GM12878 (cell line): ENCODE measurements around the gene POU2F1. TPM values are rescaled to one million over a fixed set of nuclear protein-coding genes. Genes with fewer than 3 reads are reported as not detected.

ENCODE experiments used
- ATAC-seq: fragments of 200-7000 bp; cut with Tn5 transposase; 3 replicates; pipeline ENCODE4 v1.9.1; 2020; ENCODE audit warnings: mild to moderate bottlenecking, moderate library complexity
- BruUV-seq: library from RNA; stranded (reverse); fragments of 400-500 nt; replicated peaks from 2 replicates; lab custom pipeline; 2021; lab: Mats Ljungman, UMichigan
- CTCF ChIA-PET: fragments of 300-600 bp; sonication (Branson Sonifier 250); formaldehyde crosslinking; extraction: SDS; loops from one replicate; lab custom pipeline; 2021; ENCODE audit warnings: inconsistent platforms; lab: Yijun Ruan, JAX
- POLR2A ChIA-PET: fragments of 350-600 bp; formaldehyde crosslinking; extraction: SDS; loops from one replicate; lab custom pipeline; 2021; ENCODE audit warnings: inconsistent platforms; lab: Charles Lee
- RAD21 ChIA-PET: fragments of 300-600 bp; sonication (Branson Sonifier 250); formaldehyde crosslinking; loops from one replicate; lab custom pipeline; 2023; ENCODE audit warnings: antibody characterized with exemption; ENCODE audit not compliant: unreplicated experiment; lab: Charles Lee
- SMC1A ChIA-PET: fragments of 300-600 bp; sonication (Branson Sonifier 250); formaldehyde crosslinking; loops from one replicate; lab custom pipeline; 2023; ENCODE audit not compliant: unreplicated experiment, uncharacterized antibody; lab: Charles Lee
- DNase-seq: peaks from one replicate; pipeline ENCODE4 v3.0.0-alpha.2; 2011; ENCODE audit warnings: low read depth, low spot score
- FAIRE-seq: peaks from 3 replicates; lab custom pipeline; 2011; peaks lifted over from hg19 to GRCh38; lab: Jason Lieb, UNC
- H2AFZ ChIP-seq: 2 replicates; pipeline ENCODE4 v1.6.0; 2011; ENCODE audit warnings: low read depth, low read length, control low read depth; ENCODE audit not compliant: control insufficient read depth
- H3K27ac ChIP-seq: 2 replicates; pipeline ENCODE4 v1.5.1; 2011; ENCODE audit warnings: control low read depth; ENCODE audit not compliant: control insufficient read depth, insufficient read depth
- H3K27me3 ChIP-seq, 2 experiments: replicated peaks in 1 of 2; 2 replicates each; pipeline versions ENCODE4 v1.6.0 to v1.6.1; 2011; ENCODE audit warnings: low read length in 1 of 2; ENCODE audit not compliant: control insufficient read depth in 2 of 2, insufficient read depth in 2 of 2
- H3K36me3 ChIP-seq, 2 experiments: 2 replicates each; pipeline ENCODE4 v1.5.1; 2011; ENCODE audit warnings: low read length in 1 of 2; ENCODE audit not compliant: control insufficient read depth in 2 of 2, insufficient read depth in 2 of 2
- H3K4me1 ChIP-seq: 2 replicates; pipeline ENCODE4 v1.6.1; 2011; ENCODE audit warnings: mild to moderate bottlenecking, low read length, moderate library complexity, mixed read lengths; ENCODE audit not compliant: control insufficient read depth, insufficient read depth
- H3K4me2 ChIP-seq: 2 replicates; pipeline ENCODE4 v1.6.0; 2011; ENCODE audit warnings: control low read depth; ENCODE audit not compliant: control insufficient read depth, insufficient read depth
- H3K4me3 ChIP-seq: fragments of 200-600 bp; sonication (generic); 2 replicates; pipeline ENCODE4 v1.5.1; 2016
- H3K79me2 ChIP-seq: 2 replicates; pipeline ENCODE4 v1.6.0; 2011; ENCODE audit warnings: low read length; ENCODE audit not compliant: control insufficient read depth, insufficient read depth
- H3K9ac ChIP-seq: 2 replicates; pipeline ENCODE4 v1.8.0; 2011; ENCODE audit warnings: low read length, control low read depth, mixed read lengths; ENCODE audit not compliant: control insufficient read depth, insufficient read depth
- H3K9me3 ChIP-seq: replicated peaks from 3 replicates; pipeline ENCODE4 v1.5.1; 2011; ENCODE audit warnings: mild to moderate bottlenecking, low read length; ENCODE audit not compliant: control insufficient read depth, insufficient read depth
- H4K20me1 ChIP-seq: 2 replicates; pipeline ENCODE4 v1.6.0; 2011; ENCODE audit not compliant: control insufficient read depth, insufficient read depth
- HDAC6 ChIP-seq: fragments of 200-600 bp; sonication (generic); IDR thresholded peaks from one replicate; pipeline ENCODE4 v1.8.0; 2017; ENCODE audit warnings: antibody characterized with exemption; ENCODE audit not compliant: unreplicated experiment
- HDGF ChIP-seq: fragments of 450-650 bp; IDR thresholded peaks from 2 replicates; pipeline ENCODE4 v1.6.1; 2016; ENCODE audit warnings: antibody characterized with exemption
- LARP7 ChIP-seq: fragments of 450-650 bp; IDR thresholded peaks from 2 replicates; pipeline ENCODE4 v1.6.1; 2017; ENCODE audit warnings: mild to moderate bottlenecking
- MEF2A ChIP-seq: IDR thresholded peaks from 2 replicates; pipeline ENCODE4 v1.6.1; 2011; ENCODE audit warnings: low read depth, mild to moderate bottlenecking, low read length, moderate library complexity; ENCODE audit not compliant: insufficient read depth
- NFYA ChIP-seq: IDR thresholded peaks from 2 replicates; pipeline ENCODE4 v1.6.1; 2011; ENCODE audit warnings: low read depth, mild to moderate bottlenecking, low read length, improper control_type of control experiment, borderline replicate concordance
- RAD51 ChIP-seq: fragments of 450-650 bp; IDR thresholded peaks from 2 replicates; pipeline ENCODE4 v1.6.1; 2016; ENCODE audit warnings: moderate library complexity, mild to moderate bottlenecking, inconsistent platforms
- RBBP5 ChIP-seq: fragments of 200-600 bp; sonication (generic); conservative IDR thresholded peaks from 2 replicates; pipeline ENCODE4 v1.6.1; 2016
- RELA ChIP-seq: fragments of 450-650 bp; IDR thresholded peaks from 2 replicates; pipeline ENCODE4 v1.8.0; 2014; ENCODE audit warnings: borderline replicate concordance; ENCODE audit not compliant: partially characterized antibody
- SIX5 ChIP-seq: IDR thresholded peaks from 2 replicates; pipeline ENCODE4 v1.6.1; 2011; ENCODE audit warnings: mild to moderate bottlenecking, low read depth, low read length, moderate library complexity; ENCODE audit not compliant: severe bottlenecking
- SREBF2 ChIP-seq: IDR thresholded peaks from 2 replicates; pipeline ENCODE4 v1.6.1; 2012; ENCODE audit warnings: mild to moderate bottlenecking, low read length
- ZNF622 ChIP-seq: fragments of 450-650 bp; IDR thresholded peaks from 2 replicates; pipeline ENCODE4 v1.6.1; 2017; ENCODE audit warnings: mild to moderate bottlenecking, inconsistent platforms
- WGBS: methylation state at CpG from one replicate; pipeline ENCODE4 v1.1.6; 2016; ENCODE audit warnings: low lambda C conversion rate; ENCODE audit not compliant: insufficient replicate concordance, insufficient coverage; ENCODE audit errors: missing lambda C conversion rate; 5-methylcytosine and 5-hydroxymethylcytosine counted together
- in situ Hi-C: fragments of 300-500 bp; cut with MboI; formaldehyde crosslinking; loops from 9 replicates; pipeline ENCODE4 v1.14.3; 2018; ENCODE audit warnings: mixed read lengths
- intact Hi-C: fragments of 100-400 bp; cut with micrococcal nuclease; formaldehyde crosslinking; loops from one replicate; pipeline ENCODE4 v1.14.2; 2022; ENCODE audit not compliant: unreplicated experiment
- polyA plus RNA-seq, 11 experiments: library from polyadenylated mRNA; depleted of rRNA in 4 of 11; unstranded in 6 of 11; stranded (reverse) in 5 of 11; fragments of >200 nt; fragmentation: Nextera tagmentation in 4 of 11; fragmentation: Illumina TruSeq in 1 of 11; extraction: Ambion mirVana in 4 of 11; extraction: Trizol in 1 of 11; gene quantifications; 1 replicate in 1 of 11; 2 replicates in 10 of 11; pipeline versions ENCODE4 v1.2.1 to v1.2.3, GENCODE V29; 2011 to 2016; ENCODE audit warnings: inconsistent platforms in 2 of 11, missing spikeins in 2 of 11, low read depth in 1 of 11
- total RNA-seq, 4 experiments: library from RNA; depleted of rRNA in 3 of 4; stranded (reverse); fragments of >200 nt in 3 of 4; fragmentation: Illumina TruSeq in 1 of 4; extraction: Trizol in 1 of 4; gene quantifications; 2 replicates each; pipeline versions ENCODE4 v1.2.1 to v1.2.3, GENCODE V29; 2013 to 2021
- TF ChIP-seq, protein P1 (sequence below): fragments of 450-650 bp; IDR thresholded peaks from 2 replicates; pipeline ENCODE4 v1.6.1; 2017; ENCODE audit warnings: borderline replicate concordance
- TF ChIP-seq, protein P2 (sequence below): IDR thresholded peaks from 2 replicates; pipeline ENCODE4 v1.6.1; 2012; ENCODE audit warnings: mild to moderate bottlenecking, low read depth, low read length
- TF ChIP-seq, protein P3 (sequence below), 3 experiments: IDR thresholded peaks in 2 of 3; conservative IDR thresholded peaks in 1 of 3; 2 replicates each; pipeline ENCODE4 v1.5.1; 2011; ENCODE audit warnings: low read depth in 3 of 3, low read length in 3 of 3, mild to moderate bottlenecking in 3 of 3, control low read depth in 2 of 3, moderate library complexity in 2 of 3, inconsistent platforms in 1 of 3, mixed read lengths in 1 of 3; ENCODE audit not compliant: control insufficient read depth in 2 of 3, insufficient read depth in 1 of 3; ENCODE audit errors: extremely low read depth in 1 of 3
- TF ChIP-seq, protein P4 (sequence below): fragments of 150-350 bp; IDR thresholded peaks from 2 replicates; pipeline ENCODE4 v1.6.1; 2016; ENCODE audit warnings: low read depth, low read length

Gene POU2F1
- total and polyA plus RNA-seq, 10 of the 15 experiments (the other 5 are each of a cell fraction or from before 2014, with no cell fraction given), result 2.5 to 21.7 (median 12.5) TPM

DNA sequence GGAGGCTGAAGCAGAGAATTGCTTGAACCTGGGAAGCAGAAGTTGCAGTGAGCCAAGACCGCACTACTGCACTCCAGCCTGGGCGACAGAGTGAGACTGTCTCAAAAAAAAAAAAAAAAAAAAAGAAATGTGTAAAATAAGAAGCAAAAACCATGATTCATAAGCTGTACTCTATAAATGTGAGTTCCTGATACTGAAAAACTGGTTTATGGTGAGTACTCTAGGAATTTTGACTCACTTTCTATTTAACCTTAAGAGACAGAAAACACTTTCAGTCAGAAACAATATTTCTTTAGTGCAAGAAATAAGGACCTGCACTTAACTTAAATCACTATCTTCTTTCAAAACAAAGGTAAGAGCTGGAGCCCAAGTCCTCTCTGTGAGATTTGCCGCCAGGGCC is 19.9 kb upstream of the POU2F1 start:
- CTCF ChIA-PET, result no interaction called here
- Histone ChIP-seq H3K79me2 (no peaks in the 10 kb centered on the region), H3K4me2 (no peak overlapping the region), H3K9ac (no peak overlapping the region), H3K27ac (no peak overlapping the region)
- in situ Hi-C loops, result no loop called here
- WGBS, result 94% methylated on average over 3 of the region's 3 CpGs
- TF ChIP-seq NFYA (no peak), RBBP5 (no peak), ZNF622 (no peak), LARP7 (no peak), RAD51 (no peak), HDGF (no peak), RELA (no peak), SREBF2 (no peak), SIX5 (no peak), MEF2A (no peak), HDAC6 (no peak)
- TF ChIP-seq, protein P1, sequence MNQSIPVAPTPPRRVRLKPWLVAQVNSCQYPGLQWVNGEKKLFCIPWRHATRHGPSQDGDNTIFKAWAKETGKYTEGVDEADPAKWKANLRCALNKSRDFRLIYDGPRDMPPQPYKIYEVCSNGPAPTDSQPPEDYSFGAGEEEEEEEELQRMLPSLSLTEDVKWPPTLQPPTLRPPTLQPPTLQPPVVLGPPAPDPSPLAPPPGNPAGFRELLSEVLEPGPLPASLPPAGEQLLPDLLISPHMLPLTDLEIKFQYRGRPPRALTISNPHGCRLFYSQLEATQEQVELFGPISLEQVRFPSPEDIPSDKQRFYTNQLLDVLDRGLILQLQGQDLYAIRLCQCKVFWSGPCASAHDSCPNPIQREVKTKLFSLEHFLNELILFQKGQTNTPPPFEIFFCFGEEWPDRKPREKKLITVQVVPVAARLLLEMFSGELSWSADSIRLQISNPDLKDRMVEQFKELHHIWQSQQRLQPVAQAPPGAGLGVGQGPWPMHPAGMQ, result no peak
- TF ChIP-seq, protein P2, sequence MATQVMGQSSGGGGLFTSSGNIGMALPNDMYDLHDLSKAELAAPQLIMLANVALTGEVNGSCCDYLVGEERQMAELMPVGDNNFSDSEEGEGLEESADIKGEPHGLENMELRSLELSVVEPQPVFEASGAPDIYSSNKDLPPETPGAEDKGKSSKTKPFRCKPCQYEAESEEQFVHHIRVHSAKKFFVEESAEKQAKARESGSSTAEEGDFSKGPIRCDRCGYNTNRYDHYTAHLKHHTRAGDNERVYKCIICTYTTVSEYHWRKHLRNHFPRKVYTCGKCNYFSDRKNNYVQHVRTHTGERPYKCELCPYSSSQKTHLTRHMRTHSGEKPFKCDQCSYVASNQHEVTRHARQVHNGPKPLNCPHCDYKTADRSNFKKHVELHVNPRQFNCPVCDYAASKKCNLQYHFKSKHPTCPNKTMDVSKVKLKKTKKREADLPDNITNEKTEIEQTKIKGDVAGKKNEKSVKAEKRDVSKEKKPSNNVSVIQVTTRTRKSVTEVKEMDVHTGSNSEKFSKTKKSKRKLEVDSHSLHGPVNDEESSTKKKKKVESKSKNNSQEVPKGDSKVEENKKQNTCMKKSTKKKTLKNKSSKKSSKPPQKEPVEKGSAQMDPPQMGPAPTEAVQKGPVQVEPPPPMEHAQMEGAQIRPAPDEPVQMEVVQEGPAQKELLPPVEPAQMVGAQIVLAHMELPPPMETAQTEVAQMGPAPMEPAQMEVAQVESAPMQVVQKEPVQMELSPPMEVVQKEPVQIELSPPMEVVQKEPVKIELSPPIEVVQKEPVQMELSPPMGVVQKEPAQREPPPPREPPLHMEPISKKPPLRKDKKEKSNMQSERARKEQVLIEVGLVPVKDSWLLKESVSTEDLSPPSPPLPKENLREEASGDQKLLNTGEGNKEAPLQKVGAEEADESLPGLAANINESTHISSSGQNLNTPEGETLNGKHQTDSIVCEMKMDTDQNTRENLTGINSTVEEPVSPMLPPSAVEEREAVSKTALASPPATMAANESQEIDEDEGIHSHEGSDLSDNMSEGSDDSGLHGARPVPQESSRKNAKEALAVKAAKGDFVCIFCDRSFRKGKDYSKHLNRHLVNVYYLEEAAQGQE, result no peak
- TF ChIP-seq, protein P3, sequence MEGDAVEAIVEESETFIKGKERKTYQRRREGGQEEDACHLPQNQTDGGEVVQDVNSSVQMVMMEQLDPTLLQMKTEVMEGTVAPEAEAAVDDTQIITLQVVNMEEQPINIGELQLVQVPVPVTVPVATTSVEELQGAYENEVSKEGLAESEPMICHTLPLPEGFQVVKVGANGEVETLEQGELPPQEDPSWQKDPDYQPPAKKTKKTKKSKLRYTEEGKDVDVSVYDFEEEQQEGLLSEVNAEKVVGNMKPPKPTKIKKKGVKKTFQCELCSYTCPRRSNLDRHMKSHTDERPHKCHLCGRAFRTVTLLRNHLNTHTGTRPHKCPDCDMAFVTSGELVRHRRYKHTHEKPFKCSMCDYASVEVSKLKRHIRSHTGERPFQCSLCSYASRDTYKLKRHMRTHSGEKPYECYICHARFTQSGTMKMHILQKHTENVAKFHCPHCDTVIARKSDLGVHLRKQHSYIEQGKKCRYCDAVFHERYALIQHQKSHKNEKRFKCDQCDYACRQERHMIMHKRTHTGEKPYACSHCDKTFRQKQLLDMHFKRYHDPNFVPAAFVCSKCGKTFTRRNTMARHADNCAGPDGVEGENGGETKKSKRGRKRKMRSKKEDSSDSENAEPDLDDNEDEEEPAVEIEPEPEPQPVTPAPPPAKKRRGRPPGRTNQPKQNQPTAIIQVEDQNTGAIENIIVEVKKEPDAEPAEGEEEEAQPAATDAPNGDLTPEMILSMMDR (IDR thresholded peaks at IDR 0.05 in 2 of 3, conservative IDR thresholded peaks at IDR 0.05 in 1 of 3; ENCODE audit: control insufficient read depth in 2 of 3, extremely low read depth in 1 of 3, insufficient read depth in 1 of 3, low read depth in 3 of 3, low read length in 3 of 3), result no peak
- TF ChIP-seq, protein P4, sequence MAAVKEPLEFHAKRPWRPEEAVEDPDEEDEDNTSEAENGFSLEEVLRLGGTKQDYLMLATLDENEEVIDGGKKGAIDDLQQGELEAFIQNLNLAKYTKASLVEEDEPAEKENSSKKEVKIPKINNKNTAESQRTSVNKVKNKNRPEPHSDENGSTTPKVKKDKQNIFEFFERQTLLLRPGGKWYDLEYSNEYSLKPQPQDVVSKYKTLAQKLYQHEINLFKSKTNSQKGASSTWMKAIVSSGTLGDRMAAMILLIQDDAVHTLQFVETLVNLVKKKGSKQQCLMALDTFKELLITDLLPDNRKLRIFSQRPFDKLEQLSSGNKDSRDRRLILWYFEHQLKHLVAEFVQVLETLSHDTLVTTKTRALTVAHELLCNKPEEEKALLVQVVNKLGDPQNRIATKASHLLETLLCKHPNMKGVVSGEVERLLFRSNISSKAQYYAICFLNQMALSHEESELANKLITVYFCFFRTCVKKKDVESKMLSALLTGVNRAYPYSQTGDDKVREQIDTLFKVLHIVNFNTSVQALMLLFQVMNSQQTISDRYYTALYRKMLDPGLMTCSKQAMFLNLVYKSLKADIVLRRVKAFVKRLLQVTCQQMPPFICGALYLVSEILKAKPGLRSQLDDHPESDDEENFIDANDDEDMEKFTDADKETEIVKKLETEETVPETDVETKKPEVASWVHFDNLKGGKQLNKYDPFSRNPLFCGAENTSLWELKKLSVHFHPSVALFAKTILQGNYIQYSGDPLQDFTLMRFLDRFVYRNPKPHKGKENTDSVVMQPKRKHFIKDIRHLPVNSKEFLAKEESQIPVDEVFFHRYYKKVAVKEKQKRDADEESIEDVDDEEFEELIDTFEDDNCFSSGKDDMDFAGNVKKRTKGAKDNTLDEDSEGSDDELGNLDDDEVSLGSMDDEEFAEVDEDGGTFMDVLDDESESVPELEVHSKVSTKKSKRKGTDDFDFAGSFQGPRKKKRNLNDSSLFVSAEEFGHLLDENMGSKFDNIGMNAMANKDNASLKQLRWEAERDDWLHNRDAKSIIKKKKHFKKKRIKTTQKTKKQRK, result no peak
- TF ChIP-seq, all 136 proteins: peak for 0
- ChIA-PET RAD21 (no interaction called here), POLR2A (no interaction called here), SMC1A (no interaction called here)
- H3K4me3 ChIP-seq, result no peak overlapping the region
- DNase-seq (no peak), FAIRE-seq (no peak), ATAC-seq (no peak)
- no peaks in the 10 kb centered on the region for H4K20me1 ChIP-seq
- no peaks in the 10 kb centered on the region; the same call in 2 of the 3 replicates for H3K9me3 ChIP-seq
- intact Hi-C loops, result no loop called here
- H2AFZ ChIP-seq, result no peak overlapping the region
- no TSS peak for BruUV-seq
- H3K36me3 ChIP-seq, result no peaks in the 10 kb centered on the region
- H3K27me3 ChIP-seq, result no peaks in the 10 kb centered on the region
- no peaks in the 10 kb centered on the region for H3K4me1 ChIP-seq
